Measurements from ENCODE around the gene SLX9. TPM values are rescaled to one million over a fixed set of nuclear protein-coding genes. Genes with fewer than 3 reads are reported as not detected.
"Not testable (repeated sequence)": the region's sequence is repeated elsewhere in the genome, so short reads cannot be mapped to it uniquely, and the experiment has no call there.

Gene SLX9
- total and polyA plus RNA-seq, 2 donors (not counting 3 experiments of a cell fraction or from before 2014, with no cell fraction given): 27.0 to 50.6 TPM

DNA sequence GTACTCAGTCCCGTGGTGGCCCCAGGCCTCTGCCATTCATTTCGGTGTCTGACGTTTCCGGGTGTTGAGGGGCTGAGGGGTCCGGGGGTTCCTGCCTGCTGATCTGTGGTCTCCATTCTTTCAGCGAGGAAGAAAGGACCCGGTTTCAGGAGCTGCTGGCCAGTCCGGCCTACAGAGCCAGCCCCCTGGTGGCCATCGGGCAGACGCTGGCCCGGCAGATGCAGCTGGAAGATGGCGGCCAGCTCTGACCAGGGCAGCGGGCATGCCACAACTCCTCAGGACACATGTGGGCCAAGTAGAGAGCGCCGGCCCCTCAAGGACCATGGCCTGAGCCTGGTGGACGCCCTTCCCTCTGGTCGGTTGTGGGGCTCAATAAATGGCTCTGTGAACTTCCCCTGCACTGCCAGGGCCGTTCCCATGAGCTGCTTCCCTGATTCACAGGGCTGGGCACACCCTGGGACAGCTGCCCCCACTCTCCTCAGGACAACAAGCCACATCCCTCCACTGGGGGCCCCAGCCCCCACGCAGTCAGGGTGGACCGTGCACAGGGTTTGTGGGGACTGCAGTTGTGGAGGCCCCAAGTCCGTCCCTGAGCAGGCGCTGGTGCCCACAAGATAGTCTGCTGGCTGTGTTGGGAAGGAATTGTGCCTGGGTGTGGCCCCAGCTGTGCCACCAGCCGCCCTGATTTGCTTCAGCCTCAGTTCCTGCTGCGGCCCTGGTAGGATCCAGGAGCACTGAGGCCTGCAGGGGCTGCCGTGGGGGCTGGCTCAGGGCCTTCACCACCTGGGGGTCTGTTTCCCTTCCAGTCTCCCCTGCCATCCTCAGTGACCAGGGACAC is 36.9 kb downstream of the SLX9 start:
- H3K36me3 ChIP-seq (ENCODE audit: control insufficient read depth in 2 of 2, extremely low read depth in 1 of 2, insufficient read depth in 2 of 2, low read length in 2 of 2); H3K4me3 ChIP-seq (replicated peaks in 1 of 3; ENCODE audit: insufficient read depth in 1 of 3, low read depth in 1 of 3, low read length in 3 of 3); H2AFZ ChIP-seq (ENCODE audit: low read depth, low read length); H3K27me3 ChIP-seq (ENCODE audit: control insufficient read depth in 2 of 2, insufficient read depth in 2 of 2, low read length in 2 of 2); BruUV-seq (replicated peaks); H3K9me3 ChIP-seq (replicated peaks; ENCODE audit: control insufficient read depth, insufficient read depth, low read length); H3K27ac ChIP-seq (ENCODE audit: insufficient read depth, low read depth, low read length); H3K4me1 ChIP-seq (ENCODE audit: control insufficient read depth, extremely low read depth, insufficient read depth, low read length); POLR2A ChIA-PET; H3K9me1 ChIP-seq (replicated peaks; ENCODE audit: control insufficient read depth, extremely low read depth, insufficient read depth, low read length); intact Hi-C loops (cut with micrococcal nuclease); DNase-seq (ENCODE audit: low read depth, low spot score); H3K4me2 ChIP-seq (ENCODE audit: insufficient read depth, low read length); FAIRE-seq; H3K79me2 ChIP-seq (ENCODE audit: control insufficient read depth, insufficient read depth, low read length); H3K9ac ChIP-seq (replicated peaks; ENCODE audit: extremely low read depth, insufficient read depth, low read length); H4K20me1 ChIP-seq (replicated peaks; ENCODE audit: control insufficient read depth, extremely low read depth, insufficient read depth, low read length); dilution Hi-C loops (cut with MboI; ENCODE audit: extremely low pct_ligation_motif_present, low sequenced_read_pairs): not testable (repeated sequence)
- CTCF ChIA-PET: interaction anchor here (0.7 to 2.9 kb wide), 9 partner anchors 10 to 161 kb away, joined by 3 to 11 read pairs (median 4); no protein-coding TSS in a partner anchor
- TF ChIP-seq, protein P1, sequence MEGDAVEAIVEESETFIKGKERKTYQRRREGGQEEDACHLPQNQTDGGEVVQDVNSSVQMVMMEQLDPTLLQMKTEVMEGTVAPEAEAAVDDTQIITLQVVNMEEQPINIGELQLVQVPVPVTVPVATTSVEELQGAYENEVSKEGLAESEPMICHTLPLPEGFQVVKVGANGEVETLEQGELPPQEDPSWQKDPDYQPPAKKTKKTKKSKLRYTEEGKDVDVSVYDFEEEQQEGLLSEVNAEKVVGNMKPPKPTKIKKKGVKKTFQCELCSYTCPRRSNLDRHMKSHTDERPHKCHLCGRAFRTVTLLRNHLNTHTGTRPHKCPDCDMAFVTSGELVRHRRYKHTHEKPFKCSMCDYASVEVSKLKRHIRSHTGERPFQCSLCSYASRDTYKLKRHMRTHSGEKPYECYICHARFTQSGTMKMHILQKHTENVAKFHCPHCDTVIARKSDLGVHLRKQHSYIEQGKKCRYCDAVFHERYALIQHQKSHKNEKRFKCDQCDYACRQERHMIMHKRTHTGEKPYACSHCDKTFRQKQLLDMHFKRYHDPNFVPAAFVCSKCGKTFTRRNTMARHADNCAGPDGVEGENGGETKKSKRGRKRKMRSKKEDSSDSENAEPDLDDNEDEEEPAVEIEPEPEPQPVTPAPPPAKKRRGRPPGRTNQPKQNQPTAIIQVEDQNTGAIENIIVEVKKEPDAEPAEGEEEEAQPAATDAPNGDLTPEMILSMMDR (IDR thresholded peaks at IDR 0.05; ENCODE audit: extremely low read depth in 1 of 2, insufficient read depth in 1 of 2, low read depth in 1 of 2, low read length in 2 of 2): peak; percentile 23 to 31

DNA sequence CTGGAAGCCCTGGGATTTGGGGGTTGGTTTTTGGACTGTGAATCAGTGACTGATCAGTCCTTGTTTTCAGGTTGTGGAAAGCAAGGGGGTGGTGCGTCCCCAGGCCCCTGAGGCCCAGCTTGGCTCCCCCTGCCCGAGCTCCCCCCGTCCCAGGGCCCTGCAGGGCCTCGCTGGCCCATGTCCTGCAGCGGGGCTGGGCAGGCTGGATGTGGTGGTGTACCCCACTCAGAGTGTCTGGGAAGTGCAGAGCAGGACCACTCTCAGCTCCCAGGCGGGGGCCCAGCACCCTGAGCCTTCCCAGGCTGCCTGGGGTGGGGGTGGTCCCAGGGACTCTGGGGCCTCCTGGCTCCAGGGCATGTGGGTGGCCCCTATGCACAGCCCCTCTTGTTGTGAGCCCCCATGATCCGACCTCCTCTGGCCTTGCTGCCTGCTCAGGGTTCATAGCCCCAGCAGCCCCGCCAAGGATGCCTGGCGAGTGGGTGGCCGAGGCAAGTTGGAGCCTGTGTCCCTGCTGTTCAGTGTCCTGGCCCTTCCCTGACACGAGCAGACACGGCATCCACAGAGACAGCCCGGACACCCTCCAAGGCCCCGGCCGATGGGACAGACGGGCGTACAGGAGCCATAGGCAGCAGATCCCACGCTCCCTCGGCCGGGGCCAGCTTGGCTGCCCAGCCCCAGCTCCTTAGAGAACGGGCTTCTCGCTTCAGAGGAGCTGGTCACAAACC is 37.9 kb downstream of the SLX9 start:
- TF ChIP-seq, protein P1 (IDR thresholded peaks at IDR 0.05; ENCODE audit: extremely low read depth in 1 of 2, insufficient read depth in 1 of 2, low read depth in 1 of 2, low read length in 2 of 2): no peak
- TF ChIP-seq GATA2 (IDR thresholded peaks at IDR 0.05; ENCODE audit: insufficient read depth, insufficient read length, low read depth, low read length) (no peak), JUN (IDR thresholded peaks at IDR 0.05; ENCODE audit: borderline replicate concordance, insufficient read depth, insufficient read length, low read depth) (no peak), MYC (IDR thresholded peaks at IDR 0.05; ENCODE audit: low read depth, low read length) (no peak), POLR2A (IDR thresholded peaks at IDR 0.05; ENCODE audit: low read depth, low read length) (no peak), EZH2 (IDR thresholded peaks at IDR 0.05; ENCODE audit: borderline replicate concordance, low read depth, low read length, severe bottlenecking) (no peak), MAX (IDR thresholded peaks at IDR 0.05; ENCODE audit: insufficient read depth, insufficient read length) (no peak), POLR2AphosphoS5 (IDR thresholded peaks at IDR 0.05; ENCODE audit: insufficient read depth, low read depth, low read length) (no peak), FOS (IDR thresholded peaks at IDR 0.05; ENCODE audit: borderline replicate concordance, insufficient read depth, low read length) (no peak)
- ChIA-PET POLR2A (no interaction called here), CTCF (no interaction called here)
- no peaks in the 10 kb centered on the region for H3K9me1 ChIP-seq (replicated peaks; ENCODE audit: control insufficient read depth, extremely low read depth, insufficient read depth, low read length)
- H3K4me1 ChIP-seq (ENCODE audit: control insufficient read depth, extremely low read depth, insufficient read depth, low read length): peaks cover 3% of the 10 kb centered on the region
- dilution Hi-C loops (cut with MboI; ENCODE audit: extremely low pct_ligation_motif_present, low sequenced_read_pairs) (no loop called here), intact Hi-C loops (cut with micrococcal nuclease) (no loop called here)
- no peaks in the 10 kb centered on the region for H4K20me1 ChIP-seq (replicated peaks; ENCODE audit: control insufficient read depth, extremely low read depth, insufficient read depth, low read length)
- H3K4me2 ChIP-seq (ENCODE audit: insufficient read depth, low read length): no peak overlapping the region
- BruUV-seq (replicated peaks): TSS peak; percentile 27
- peaks cover 0 to 6% of the 10 kb centered on the region in 2 experiments for H3K36me3 ChIP-seq (ENCODE audit: control insufficient read depth in 2 of 2, extremely low read depth in 1 of 2, insufficient read depth in 2 of 2, low read length in 2 of 2)
- H3K79me2 ChIP-seq (ENCODE audit: control insufficient read depth, insufficient read depth, low read length): no peaks in the 10 kb centered on the region
- DNase-seq (ENCODE audit: low read depth, low spot score) (no peak), FAIRE-seq (no peak)
- no peak overlapping the region for H3K4me3 ChIP-seq (replicated peaks in 1 of 3; ENCODE audit: insufficient read depth in 1 of 3, low read depth in 1 of 3, low read length in 3 of 3)
- no peaks in the 10 kb centered on the region for H3K27me3 ChIP-seq (ENCODE audit: control insufficient read depth in 2 of 2, insufficient read depth in 2 of 2, low read length in 2 of 2)
- no peak overlapping the region for H2AFZ ChIP-seq (ENCODE audit: low read depth, low read length)
- no peak overlapping the region for H3K27ac ChIP-seq (ENCODE audit: insufficient read depth, low read depth, low read length)
- no peaks in the 10 kb centered on the region for H3K9me3 ChIP-seq (replicated peaks; ENCODE audit: control insufficient read depth, insufficient read depth, low read length)
- no peak overlapping the region for H3K9ac ChIP-seq (replicated peaks; ENCODE audit: extremely low read depth, insufficient read depth, low read length)

Measured in endothelial cell of umbilical vein (primary cell).